Activated effector memory CD4-positive, alpha-beta T cell treated with anti-CD3 and anti-CD28 coated beads, Interleukin-2, amount 50 U/mL, for 16 hours (primary cell): Measurements from ENCODE around the gene GRAP.
"Not testable (repeated sequence)": the region's sequence is repeated elsewhere in the genome, so short reads cannot be mapped to it uniquely, and the experiment has no call there.

Experiments
- DNase-seq: peaks from one replicate; pipeline ENCODE4 v3.0.0-alpha.2; 2020

GRAP gene

DNA sequence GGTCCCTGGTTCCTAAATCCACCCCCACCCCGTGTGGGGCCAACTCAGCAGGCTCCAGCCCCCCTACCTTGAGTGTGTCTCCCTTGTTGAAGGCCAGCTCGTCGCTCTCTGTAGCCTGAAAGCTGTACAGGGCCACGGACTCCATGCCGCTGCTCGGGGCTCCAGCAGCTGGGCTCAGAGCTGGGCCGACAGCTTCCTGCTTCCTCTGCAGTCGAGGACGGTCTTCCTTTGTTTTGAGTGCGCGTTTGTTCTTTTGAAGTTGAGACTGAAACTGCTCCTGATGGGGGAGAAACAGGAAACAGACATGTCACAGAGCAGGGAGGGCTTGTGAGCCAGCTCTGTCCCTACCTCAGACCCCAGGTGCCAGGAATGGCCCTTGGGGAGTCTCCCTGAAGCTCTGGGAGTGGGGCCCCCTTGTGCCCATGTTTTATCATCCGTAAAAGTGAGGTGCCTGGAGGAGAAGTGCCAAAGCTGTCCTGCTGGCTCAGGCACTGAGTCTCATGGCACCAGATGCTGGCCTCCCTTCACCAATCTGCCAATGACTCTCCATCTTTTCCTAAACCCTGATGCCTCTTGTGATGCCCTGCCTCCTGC, at the start of gene GRAP:
GRAP (minus strand) TSS at position 176 of the 594 bp plus-strand sequence; CDS start at position 145, 31 bp downstream.
- DNase-seq: not testable (repeated sequence)

DNA sequence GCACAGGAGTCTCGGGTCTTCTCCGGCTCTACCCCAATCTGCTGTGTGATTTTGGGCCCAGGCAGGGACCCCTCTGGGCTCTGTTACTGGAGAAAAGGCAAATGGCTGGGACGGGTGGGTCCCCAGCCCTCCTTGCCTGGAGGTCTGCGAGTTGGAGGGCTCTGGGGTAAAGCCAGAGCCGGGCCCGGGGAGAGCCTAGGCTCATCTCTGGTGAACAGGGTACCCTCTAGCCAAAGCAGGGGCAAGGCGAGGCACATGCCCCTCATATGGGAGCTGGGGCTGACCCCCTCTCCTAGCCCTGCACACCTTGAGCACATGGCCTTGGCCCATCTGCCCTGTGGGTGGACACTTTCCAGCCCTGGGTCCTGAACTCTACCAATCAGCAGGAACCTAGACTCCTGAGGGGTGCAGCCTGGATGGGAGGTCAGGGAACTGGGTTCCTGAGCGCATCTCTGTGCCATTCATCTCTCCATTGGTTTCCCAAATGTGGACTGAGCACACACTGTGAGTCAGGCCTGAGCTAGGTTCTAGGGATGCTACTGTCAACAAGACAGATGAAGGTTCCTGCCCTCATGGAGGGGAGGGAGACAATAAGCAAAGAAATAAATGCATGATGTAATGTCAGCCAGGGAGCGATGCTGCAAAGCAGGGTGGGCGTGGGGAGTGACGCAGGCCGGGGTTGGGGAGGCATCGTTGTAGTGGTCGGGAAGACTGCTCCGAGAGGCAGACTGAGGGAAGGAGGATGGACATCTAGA, 47.1 kb upstream of the GRAP start:
- peak; percentile 47 for DNase-seq

DNA sequence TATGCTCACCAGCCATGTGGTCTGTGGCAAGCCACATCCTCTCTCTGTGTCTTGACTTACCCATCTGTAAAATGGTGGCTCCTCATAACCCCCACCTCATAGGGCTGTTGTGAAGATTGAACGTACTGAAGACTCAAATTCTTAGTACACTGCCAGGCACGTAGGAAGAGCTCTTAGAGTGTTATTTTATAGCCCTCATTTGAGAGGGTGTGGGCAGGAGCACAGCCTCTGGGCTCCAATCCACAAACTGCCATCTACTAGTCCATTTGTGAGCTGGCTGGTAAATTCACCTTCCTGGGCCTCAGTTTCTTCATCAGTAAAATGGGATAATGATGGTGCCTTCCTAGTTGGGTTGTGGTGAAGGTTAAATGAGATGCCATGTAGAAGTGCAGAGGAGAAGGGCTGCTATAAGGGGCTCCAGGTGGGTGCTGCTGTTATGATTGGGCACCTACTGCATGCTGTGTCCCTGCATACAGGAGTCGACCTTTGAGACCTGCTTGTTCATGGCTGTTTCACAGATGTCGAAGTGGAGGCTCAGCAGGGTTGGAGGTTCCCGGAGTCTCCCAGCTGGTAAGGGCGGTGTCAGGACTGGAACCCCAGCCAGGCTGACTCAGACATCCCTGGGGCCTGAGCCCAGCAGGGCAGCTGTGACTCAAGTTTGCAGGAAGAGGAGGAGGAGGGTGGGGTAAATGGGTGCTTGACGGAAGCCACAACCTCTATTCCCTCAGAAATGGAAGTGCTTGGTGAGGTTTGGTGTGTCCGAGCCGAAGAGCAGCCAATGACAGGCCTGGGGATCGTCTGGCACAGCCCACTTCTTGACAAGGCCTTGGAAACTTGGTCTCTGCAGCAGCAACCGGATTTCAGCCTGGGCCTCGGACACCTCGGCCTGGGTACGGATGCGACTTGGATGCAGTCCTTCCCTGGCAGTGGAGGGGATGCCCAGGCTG, 46.3 kb upstream of the GRAP start:
- DNase-seq: not testable (repeated sequence)

DNA sequence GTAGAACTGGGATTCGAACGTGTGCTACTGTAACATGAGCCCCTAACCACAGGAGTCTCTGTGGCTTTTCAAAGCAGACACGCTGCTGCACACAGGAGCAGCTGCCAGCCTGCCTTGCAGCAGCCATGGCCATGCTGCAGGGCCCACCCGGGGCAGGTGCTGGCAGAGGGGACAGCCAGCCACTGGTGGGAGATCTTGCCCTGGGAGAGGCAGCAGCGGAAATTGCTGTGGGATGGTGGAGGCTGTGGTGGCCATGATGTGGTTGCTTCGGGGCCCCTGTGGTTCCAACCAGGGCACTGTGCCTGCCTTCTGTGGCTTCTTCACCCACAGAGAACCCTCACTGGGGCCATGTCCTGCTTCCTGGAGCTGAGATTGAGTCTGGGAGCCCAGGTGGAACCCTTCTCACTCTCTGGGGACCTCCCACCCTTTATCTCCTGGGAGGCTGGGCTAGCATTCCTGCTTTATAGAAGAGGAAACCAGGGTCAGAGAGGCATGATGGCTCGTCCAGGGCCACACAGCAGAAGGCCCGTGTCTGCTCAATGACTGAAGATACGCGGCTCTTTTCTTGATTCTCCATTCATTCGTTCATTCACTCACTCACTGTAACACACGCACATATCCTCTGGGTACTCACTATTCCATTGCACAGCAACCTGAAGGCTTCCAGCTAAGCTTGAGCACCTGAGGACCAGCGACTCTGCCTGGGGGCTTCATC, 43.5 kb upstream of the GRAP start:
- DNase-seq: not testable (repeated sequence)

DNA sequence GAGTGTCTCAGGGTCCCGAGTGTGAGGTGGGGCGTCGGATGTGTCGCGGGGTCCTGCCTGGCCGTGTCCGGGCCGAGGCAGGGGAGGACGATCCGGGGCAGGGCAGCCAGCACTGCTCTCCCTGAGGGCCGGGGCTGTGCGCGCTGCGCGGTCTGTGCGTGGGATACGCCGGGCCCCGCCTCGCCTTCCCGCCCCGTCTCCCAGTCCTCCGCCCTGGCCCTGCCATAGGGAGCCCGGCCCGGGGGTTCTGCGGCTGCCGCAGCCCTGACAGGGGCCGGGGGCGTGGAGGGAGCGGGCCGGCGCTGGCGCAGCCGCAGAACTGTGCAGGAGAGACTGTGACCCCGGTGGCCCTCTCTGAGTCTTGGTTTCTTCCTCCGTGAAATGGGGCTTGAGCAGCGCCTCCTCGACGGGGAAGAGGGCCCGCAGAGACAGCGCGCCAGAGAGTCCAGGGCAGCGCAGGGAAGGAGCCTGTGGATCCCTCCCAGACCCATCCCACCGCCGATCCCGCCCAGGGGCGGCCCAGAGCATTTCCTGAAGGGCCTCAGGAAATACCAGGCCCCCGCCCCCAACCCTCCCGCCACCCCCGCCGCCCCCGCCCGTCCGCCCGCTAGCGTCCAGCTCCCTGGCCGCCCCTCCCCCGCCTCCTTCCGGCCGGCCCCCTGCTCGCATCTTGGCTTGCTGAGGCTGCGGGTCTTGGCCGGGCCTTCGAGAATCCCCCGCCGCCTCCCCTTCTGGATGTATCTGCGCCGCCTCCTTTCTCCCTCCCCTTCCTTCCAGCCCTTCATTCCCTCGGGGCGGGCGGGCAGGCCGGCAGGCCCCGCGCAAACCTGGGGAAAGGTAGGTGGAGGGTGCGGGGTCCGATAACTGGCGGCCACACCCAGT, 42.3 kb upstream of the GRAP start:
- DNase-seq: peak; percentile 22

DNA sequence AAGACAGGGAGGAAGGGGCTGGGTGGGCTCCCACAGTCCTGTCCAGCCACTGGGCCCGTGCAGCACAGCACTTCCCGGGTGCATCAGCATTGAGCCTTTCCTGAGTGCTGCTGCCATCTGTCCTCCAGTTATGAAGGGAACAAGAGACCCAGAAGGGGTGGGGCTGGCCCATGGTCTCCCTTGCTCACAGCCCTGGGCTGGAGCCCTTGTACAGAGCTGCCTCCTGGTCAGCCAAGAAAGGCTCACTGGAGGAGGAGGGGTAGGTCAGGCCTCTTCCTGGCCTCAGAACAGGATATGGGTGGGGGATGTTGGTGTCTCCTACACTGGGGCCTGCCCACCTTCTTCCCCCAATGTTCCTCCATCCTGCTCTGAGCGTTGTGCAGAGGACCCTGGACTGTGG, 30.6 kb upstream of the GRAP start:
- DNase-seq: not testable (repeated sequence)

DNA sequence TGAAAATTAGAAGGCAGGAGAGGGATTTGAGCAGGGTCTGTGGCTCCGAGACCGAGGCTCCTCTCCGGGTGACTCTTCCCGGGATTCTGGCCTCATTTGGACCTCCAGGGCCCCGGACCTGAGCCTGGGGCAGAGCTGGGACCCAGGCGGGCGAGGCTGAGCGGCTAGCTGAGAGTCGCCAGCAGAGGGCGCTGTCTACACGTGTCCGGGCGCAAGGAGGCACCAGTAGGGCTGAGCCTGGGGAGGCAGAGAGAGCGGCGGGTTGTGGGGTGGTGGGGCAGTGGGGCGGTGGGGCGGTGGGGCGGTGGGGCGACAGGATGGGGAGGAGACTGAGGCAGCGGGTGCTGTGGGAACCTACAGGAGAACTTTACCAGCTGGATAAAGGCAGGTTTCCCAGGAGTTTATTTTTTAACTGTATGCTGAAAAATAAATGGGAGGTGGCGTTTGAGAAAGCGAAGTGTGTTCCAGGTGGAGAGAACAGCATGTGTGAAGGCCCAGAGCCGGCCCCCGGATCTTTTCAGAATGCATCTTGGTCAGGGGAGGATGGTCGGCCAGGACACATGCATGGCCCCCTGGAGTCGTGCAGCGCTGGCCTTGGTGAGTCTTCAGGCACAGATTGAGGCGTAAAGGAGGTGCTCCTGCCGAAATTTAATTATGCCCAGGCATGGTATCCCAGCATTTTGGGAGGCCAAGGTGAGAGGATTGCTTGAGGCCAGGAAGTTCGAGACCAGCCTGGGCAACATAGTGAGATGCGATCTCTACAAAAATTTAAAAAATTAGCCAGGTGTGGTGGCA, 29.8 kb upstream of the GRAP start:
- peak; percentile 78 for DNase-seq

DNA sequence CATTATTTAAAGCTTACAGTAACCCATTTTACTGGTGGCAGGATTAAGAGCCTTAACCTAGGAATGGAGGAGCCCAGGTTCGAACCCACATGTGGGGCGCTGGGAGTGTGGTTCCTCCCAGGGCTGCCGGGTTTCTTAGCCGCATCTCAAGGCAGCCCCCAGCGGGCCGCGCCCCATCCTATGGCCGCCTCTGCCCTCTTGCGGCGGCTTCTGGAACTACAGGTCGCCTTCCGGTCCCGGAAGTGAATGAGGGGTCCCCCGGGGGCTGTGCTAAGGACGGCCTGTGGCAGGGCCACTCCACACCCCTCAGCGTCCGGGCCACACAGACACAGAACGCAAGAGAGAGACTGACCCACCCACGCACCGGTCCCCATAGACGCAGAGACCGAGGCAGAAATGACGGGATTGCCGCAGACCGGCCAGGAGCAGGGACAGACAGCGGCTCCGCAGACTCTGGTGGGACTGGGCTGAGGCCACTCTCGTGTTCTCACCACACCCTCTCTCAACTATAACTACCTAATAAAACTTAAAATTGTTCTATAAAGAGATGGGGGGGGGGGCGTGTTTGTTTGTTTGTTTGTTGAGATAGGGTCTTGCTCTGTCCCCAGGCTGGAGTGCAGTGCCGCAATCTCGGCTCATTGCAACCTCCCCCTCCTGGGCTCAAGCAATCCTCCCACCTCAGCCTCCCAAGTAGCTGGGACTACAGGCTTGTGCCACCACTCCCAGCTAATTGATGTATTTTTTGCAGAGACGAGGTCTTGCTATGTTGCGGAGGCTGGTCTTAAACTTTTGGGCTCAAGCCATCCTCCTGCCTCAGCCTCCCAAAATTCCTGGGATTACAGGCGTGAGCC, 23.8 kb upstream of the GRAP start:
- not testable (repeated sequence) for DNase-seq

DNA sequence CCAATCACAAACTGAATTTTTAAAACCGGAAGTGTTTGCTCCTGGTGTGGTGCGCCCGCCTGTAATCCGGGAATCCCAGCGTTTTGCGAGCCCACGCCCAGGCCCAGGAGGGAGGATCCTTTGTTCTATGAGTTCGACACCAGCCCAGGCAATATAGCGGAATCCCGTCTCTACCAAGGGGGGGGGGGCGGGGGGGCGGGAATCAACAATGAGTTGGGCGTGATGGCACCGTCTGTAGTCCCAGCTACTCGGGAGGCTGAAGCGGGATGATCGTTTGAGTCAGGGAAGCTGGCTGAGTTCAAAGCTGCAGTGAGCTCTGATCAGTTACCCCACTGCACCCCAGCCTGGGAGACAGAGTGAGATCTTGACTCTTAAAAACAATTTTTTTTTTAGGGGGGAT, 17.6 kb upstream of the GRAP start:
- peak; percentile 58 for DNase-seq

DNA sequence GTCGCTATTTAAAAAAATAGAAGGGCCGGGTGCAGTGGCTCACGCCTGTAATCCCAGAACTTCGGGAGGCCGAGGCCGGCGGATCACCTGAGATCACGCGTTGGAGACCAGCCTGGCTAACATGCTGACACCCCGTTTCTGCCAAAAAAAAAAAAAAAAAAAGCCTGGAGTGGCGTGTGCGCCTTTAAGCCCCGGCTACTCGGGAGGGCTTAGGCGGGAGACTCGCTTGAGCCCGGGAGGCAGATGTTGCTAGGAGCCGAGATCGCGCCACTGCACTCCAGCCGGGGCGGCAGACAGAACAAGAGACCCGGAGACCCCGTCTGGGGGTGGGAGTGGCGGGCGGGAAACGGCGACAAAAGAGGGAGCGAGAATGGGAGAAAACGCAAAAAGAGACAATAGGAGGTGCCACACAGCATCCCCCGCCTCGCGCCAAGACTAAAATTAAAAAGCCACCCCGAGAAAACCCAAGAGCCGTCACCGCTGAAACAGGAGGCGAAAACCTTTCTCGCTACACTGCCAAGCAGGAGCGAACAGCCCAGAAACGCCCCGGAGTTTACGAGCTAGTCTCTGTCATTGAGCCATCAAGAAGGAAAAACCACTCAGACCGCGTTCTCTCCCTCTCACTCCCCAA, 16.7 kb upstream of the GRAP start:
- DNase-seq: peak; percentile 92

DNA sequence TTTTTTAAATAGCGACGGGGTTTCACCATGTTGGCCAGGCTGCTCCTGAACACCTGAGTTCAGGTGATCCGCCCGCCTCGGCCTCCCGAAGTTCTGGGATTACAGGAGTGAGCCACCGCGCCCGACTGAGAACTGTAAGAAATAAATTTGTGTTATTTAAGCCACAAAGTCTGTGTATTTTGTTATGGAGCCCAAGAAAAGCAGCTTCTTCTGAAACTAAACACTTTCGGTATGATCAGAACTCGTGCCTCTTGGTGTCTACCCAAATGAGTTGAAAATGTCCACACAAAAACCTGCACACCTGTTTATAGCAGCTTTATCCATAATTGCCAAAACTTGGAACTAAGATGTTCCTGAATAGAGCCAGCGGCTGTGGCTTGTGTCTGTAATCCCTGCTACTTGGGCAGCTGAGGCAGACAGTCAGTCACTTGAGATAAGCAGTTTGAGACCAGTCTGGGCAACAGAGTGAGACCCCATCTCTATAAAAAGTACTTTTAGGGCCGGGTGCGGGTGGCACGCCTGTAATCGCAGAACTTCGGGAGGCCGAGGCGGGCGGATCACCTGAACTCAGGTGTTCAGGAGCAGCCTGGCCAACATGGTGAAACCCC, 16.1 kb upstream of the GRAP start:
- not testable (repeated sequence) for DNase-seq

DNA sequence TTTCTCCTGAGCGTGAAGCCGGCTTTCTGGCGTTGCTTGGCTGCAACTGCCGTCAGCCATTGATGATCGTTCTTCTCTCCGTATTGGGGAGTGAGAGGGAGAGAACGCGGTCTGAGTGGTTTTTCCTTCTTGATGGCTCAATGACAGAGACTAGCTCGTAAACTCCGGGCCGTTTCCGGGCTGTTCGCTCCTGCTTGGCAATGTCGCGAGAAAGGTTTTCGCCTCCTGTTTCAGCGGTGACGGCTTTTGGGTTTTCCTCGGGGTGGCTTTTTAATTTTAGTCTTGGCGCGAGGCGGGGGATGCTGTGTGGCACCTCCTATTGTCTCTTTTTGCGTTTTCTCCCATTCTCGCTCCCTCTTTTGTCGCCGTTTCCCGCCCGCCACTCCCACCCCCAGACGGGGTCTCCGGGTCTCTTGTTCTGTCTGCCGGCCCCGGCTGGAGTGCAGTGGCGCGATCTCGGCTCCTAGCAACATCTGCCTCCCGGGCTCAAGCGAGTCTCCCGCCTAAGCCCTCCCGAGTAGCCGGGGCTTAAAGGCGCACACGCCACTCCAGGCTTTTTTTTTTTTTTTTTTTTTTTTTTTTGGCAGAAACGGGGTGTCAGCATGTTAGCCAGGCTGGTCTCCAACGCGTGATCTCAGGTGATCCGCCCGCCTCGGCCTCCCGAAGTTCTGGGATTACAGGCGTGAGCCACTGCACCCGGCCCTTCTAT, 15.4 kb upstream of the GRAP start:
- not testable (repeated sequence) for DNase-seq

DNA sequence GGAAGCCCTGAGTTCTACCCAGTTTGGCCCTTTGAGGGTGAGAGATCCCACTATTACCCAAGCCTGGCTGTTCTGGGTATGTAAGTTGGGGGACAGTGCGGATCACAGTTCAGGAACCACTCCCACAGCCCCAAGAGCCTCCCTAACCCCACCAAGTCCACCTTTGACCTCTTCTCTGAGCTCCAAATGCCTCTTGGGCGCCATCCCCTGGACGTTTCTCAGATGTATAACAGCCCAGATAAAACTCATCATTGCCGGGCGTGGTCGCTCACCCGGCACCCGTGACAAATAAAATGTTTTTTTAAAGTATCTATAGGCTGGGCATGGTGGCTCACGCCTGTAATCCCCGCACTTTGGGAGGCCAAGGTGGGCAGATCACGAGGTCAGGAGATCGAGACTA, 8.7 kb upstream of the GRAP start:
- DNase-seq: not testable (repeated sequence)

DNA sequence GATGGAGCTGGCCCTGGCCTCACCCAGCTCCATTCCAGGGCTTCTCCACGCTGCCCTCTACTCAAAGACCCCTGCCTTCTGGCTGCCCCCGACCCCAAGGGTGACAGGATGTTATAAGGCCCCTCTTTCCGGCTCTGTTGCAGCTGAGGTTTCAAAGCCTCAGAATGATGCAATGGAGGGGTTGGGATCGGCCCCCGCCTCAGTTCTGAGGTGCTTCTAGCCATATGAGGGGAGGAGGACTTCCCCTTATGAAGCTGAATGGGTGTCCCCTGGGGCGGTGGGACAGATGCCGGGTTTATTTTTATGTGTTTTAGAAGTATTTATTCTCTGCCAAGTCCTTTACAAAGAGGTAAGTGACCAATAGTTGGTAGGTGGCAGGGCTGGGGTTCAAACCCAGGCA, 2.1 kb upstream of the GRAP start:
- not testable (repeated sequence) for DNase-seq

DNA sequence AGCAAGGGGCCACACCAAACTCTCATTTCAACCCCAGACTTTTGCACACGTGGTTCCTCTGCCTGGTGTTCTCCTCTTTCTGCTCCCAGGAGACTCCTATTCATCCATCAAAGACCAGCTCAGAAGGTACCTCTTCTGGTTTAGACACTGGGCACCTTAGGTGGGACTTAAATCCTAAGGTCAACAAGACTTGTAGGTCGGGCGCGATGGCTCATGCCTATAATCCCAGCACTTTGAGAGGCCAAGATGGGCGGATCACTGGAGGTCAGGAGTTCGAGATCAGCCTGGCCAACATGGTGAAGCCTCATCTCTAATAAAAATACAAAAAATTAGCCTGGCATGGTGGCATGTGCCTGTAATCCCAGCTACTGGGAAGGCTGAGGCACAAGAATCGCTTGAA, 753 bp upstream of the GRAP start:
- not testable (repeated sequence) for DNase-seq

DNA sequence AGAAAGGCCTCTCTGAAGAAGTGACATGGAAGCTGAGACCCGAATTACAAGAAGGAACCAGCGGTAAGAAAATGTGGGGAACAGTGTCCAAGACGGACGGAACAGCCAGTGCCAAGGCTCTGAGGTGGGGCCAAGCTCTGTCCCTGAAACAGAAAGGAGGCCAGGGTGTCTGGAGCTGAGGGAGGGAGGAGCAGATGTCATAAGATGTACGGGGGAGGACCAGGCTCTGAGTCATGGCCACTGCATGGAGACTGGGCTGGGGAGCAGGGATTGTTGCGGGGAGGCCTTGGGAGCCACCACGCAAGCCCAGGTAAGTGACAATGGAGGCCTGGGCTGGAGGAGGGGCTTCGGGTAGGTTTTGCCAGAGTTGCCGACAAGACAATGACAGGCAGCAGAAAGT, 2.1 kb downstream of the GRAP start:
- not testable (repeated sequence) for DNase-seq

DNA sequence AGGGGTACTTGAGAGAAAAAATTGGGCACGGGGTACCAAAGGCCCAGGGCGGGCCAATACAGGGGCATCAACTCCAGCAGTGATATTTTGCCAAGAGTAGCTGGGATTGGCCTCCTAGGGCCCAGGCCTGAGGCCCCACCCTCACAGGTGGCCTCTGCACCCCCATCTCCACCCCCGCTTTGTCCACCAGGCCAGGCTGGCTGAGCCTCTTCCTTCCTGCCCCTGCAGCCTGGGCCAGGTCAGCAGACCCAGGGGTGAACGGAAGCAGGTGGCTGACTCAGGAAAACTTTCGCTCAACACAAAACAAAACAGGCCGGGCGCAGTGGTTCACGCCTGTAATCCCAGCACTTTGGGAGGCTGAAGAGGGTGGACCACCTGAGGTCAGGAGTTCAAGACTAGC, 3.7 kb downstream of the GRAP start:
- DNase-seq: not testable (repeated sequence)

DNA sequence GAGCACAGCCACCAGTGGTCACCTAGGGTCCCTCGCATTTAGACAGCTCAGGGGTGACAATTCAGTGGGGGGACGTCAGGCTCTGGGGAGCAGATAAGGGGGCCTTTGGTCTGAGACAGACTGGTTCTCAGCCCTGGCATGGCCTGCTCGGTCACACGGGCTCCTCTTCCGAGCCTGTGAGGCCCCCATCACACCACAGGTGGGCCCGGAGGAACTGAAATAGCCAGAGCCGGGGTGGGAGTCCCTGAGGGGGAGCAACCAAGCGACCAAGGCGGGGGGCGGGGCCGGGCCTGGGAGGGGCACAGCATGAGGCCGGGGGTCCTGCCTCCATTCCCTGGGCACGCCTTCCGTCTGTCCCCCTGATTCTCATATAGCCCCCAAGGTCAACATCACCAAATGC, 4.4 kb downstream of the GRAP start:
- DNase-seq: not testable (repeated sequence)
